CD4-positive, alpha-beta T cell (primary cell): ENCODE data around the gene TRABD2B. TPM values are rescaled to one million over a fixed set of nuclear protein-coding genes. Genes with fewer than 3 reads are reported as not detected.

Experiments
- ATAC-seq: fragments of 200-7000 bp; cut with Tn5 transposase; one replicate; pipeline ENCODE4 v1.10.0; 2022; ENCODE audit warnings: mild to moderate bottlenecking; ENCODE audit not compliant: poor library complexity
- CTCF ChIA-PET: fragments of 350-600 bp; sonication (Branson Sonifier 250); formaldehyde crosslinking; loops from one replicate; lab custom pipeline; 2021; ENCODE audit warnings: antibody characterized with exemption, inconsistent platforms; lab: Charles Lee
- POLR2A ChIA-PET: fragments of 350-600 bp; sonication (Branson Sonifier 250); formaldehyde crosslinking; loops from one replicate; lab custom pipeline; 2021; ENCODE audit warnings: antibody characterized with exemption, inconsistent platforms; lab: Charles Lee
- DNase-seq, 14 experiments: peaks; one replicate each; pipeline ENCODE4 v3.0.0-alpha.2; 2013 to 2020; ENCODE audit warnings: mixed read lengths in 2 of 14
- H3K27ac ChIP-seq, 2 donors: one replicate each; pipeline versions ENCODE4 v1.5.1 to v1.7.0; 2013; ENCODE audit warnings: low read length in 2 of 2, low read depth in 1 of 2, mild to moderate bottlenecking in 1 of 2
- H3K27me3 ChIP-seq, 2 experiments: 1 replicate in 1 of 2; 2 replicates in 1 of 2; pipeline versions ENCODE4 v1.6.1 to v1.7.0; 2013; ENCODE audit warnings: low read length in 2 of 2, control low read depth in 1 of 2, mild to moderate bottlenecking in 1 of 2, moderate library complexity in 1 of 2; ENCODE audit not compliant: insufficient read depth in 2 of 2, control insufficient read depth in 1 of 2
- H3K36me3 ChIP-seq: one replicate; pipeline ENCODE4 v1.6.1; 2013; ENCODE audit warnings: low read length, control low read depth; ENCODE audit not compliant: insufficient read depth
- H3K4me1 ChIP-seq: one replicate; pipeline ENCODE4 v1.6.1; 2013; ENCODE audit warnings: low read length, control low read depth; ENCODE audit not compliant: insufficient read depth
- H3K4me3 ChIP-seq: one replicate; pipeline ENCODE4 v1.5.1; 2013; ENCODE audit warnings: mild to moderate bottlenecking, low read length, moderate library complexity
- H3K9me3 ChIP-seq, 2 experiments: 1 replicate in 1 of 2; 2 replicates in 1 of 2; pipeline versions ENCODE4 v1.6.1 to v1.7.0; 2013; ENCODE audit warnings: low read length in 2 of 2, mild to moderate bottlenecking in 2 of 2, control low read depth in 1 of 2, moderate library complexity in 1 of 2; ENCODE audit not compliant: control insufficient read depth in 1 of 2, insufficient read depth in 1 of 2
- H3K27ac Mint-ChIP-seq: one replicate; pipeline ENCODE4 v1.8.0; 2020; ENCODE audit warnings: mixed read lengths
- H3K27me3 Mint-ChIP-seq: one replicate; pipeline ENCODE4 v1.8.0; 2021; ENCODE audit warnings: mixed read lengths
- H3K36me3 Mint-ChIP-seq: one replicate; pipeline ENCODE4 v1.8.0; 2021; ENCODE audit warnings: low read depth, mixed read lengths
- H3K4me1 Mint-ChIP-seq: one replicate; pipeline ENCODE4 v1.8.0; 2021; ENCODE audit warnings: low read depth, mixed read lengths
- H3K4me3 Mint-ChIP-seq: one replicate; pipeline ENCODE4 v1.8.0; 2020; ENCODE audit warnings: mild to moderate bottlenecking, mixed read lengths
- H3K9me3 Mint-ChIP-seq: one replicate; pipeline ENCODE4 v1.8.0; 2020; ENCODE audit warnings: mixed read lengths
- intact Hi-C, 2 experiments: fragments of 100-400 bp; cut with DNase I in 1 of 2; cut with micrococcal nuclease in 1 of 2; formaldehyde crosslinking; loops; one replicate each; pipeline versions ENCODE4 v1.15.1 to v1.9.0; 2023 to 2025; cut with DNase I, micrococcal nuclease
- total RNA-seq, 174 experiments: library from RNA in 2 of 174; stranded (reverse) in 2 of 174; gene quantifications; one replicate each; pipeline ENCODE4 v1.2.3 and lab custom pipeline; 2021 to 2026
- TF ChIP-seq, protein P1 (sequence below): fragments of 200-600 bp; IDR thresholded peaks from one replicate; pipeline ENCODE4 v1.8.0; 2022; ENCODE audit warnings: antibody characterized with exemption, mild to moderate bottlenecking

TRABD2B gene
- total RNA-seq, 2 experiments from 2014 or later, result not detected

DNA sequence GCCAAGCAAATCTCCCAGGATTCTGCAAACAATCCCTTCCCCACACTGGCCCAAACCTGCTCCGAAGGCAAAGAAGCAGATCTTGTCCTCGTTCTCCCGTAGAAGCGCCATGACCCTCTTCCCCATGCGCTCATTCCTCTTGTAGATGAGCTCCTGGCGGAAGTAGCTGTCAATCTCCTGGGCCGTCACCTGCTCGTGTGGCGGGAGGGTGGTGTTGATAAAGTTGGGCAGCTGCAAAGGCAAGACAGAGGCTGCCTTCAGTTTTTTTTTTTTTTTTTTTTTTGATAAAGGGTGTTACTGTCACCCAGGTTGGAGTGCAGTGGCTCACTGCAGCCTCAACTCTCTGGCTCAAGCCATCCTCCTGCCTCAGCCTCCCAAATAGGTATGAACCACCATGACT lies 202.7 kb downstream of the TRABD2B start:
- TF ChIP-seq, protein P1, sequence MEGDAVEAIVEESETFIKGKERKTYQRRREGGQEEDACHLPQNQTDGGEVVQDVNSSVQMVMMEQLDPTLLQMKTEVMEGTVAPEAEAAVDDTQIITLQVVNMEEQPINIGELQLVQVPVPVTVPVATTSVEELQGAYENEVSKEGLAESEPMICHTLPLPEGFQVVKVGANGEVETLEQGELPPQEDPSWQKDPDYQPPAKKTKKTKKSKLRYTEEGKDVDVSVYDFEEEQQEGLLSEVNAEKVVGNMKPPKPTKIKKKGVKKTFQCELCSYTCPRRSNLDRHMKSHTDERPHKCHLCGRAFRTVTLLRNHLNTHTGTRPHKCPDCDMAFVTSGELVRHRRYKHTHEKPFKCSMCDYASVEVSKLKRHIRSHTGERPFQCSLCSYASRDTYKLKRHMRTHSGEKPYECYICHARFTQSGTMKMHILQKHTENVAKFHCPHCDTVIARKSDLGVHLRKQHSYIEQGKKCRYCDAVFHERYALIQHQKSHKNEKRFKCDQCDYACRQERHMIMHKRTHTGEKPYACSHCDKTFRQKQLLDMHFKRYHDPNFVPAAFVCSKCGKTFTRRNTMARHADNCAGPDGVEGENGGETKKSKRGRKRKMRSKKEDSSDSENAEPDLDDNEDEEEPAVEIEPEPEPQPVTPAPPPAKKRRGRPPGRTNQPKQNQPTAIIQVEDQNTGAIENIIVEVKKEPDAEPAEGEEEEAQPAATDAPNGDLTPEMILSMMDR, result no peak
- H3K36me3 ChIP-seq, result no peaks in the 10 kb centered on the region
- no peak for DNase-seq
- ChIA-PET CTCF (no interaction called here), POLR2A (no interaction called here)
- H3K27me3 Mint-ChIP-seq, result no peaks in the 10 kb centered on the region
- intact Hi-C loops, result no loop called here
- H3K9me3 Mint-ChIP-seq, result no peaks in the 10 kb centered on the region
- ATAC-seq, result no peak
- H3K9me3 ChIP-seq, result no peaks in the 10 kb centered on the region
- H3K4me3 ChIP-seq, result no peak overlapping the region
- no peak overlapping the region for H3K27ac Mint-ChIP-seq
- H3K4me1 Mint-ChIP-seq, result no peaks in the 10 kb centered on the region
- no peaks in the 10 kb centered on the region for H3K36me3 Mint-ChIP-seq
- no peaks in the 10 kb centered on the region for H3K27me3 ChIP-seq
- H3K27ac ChIP-seq, result no peak overlapping the region
- H3K4me1 ChIP-seq, result no peaks in the 10 kb centered on the region
- no peak overlapping the region for H3K4me3 Mint-ChIP-seq

DNA sequence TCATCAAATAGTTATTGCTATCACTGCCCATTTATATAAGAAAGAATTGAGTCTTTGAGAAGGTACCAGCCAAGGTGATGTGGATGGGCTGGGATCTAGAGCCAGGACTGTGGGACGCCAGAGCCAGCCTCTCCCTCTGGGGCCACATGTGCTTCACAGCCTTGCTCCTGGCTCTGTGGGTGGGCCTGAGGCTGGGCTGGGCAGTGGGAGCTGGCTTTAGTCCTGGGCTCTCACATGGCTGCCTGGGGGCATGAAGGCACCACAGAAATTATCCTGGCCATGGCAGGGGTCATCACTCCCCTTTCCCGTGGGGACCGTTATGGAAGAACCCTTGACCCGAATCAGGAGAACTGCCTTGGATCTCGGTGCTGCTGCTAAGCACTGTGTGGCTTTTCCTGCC lies 203.1 kb downstream of the TRABD2B start:
- H3K4me3 ChIP-seq, result no peak overlapping the region
- no peaks in the 10 kb centered on the region for H3K27me3 ChIP-seq
- DNase-seq (no peak), ATAC-seq (no peak)
- no peak overlapping the region for H3K4me3 Mint-ChIP-seq
- no peaks in the 10 kb centered on the region for H3K4me1 Mint-ChIP-seq
- CTCF ChIA-PET, result no interaction called here
- no peaks in the 10 kb centered on the region for H3K9me3 Mint-ChIP-seq
- POLR2A ChIA-PET, result no interaction called here
- H3K9me3 ChIP-seq, result no peaks in the 10 kb centered on the region
- no peaks in the 10 kb centered on the region for H3K27me3 Mint-ChIP-seq
- H3K36me3 ChIP-seq, result no peaks in the 10 kb centered on the region
- TF ChIP-seq, protein P1, result no peak
- intact Hi-C loops, result no loop called here
- H3K27ac Mint-ChIP-seq, result no peak overlapping the region
- H3K4me1 ChIP-seq, result no peaks in the 10 kb centered on the region
- H3K36me3 Mint-ChIP-seq, result no peaks in the 10 kb centered on the region
- no peak overlapping the region for H3K27ac ChIP-seq

DNA sequence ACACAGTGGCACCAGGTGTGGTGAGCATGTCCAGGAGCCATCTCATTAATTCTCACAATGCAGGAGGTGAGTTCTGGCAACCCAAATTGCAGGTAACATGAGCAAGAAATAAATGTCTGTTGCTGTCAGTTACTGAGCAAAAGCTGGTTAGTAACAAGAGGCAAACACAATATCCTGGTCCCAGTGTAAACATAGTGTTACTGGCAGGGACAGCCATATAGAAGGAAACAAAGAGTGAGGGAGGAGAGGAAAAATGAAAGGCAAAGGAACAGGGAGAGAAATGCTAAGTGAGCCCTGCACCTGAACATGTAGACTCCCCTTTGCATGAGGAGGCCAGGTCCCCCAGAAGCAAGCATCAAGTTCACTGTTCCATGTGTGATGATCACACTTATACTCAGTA lies 203.6 kb downstream of the TRABD2B start:
- no peak overlapping the region for H3K27ac ChIP-seq
- ATAC-seq, result no peak
- Mint-ChIP-seq H3K4me3 (no peak overlapping the region), H3K27ac (no peak overlapping the region), H3K36me3 (no peaks in the 10 kb centered on the region), H3K4me1 (no peaks in the 10 kb centered on the region), H3K27me3 (no peaks in the 10 kb centered on the region), H3K9me3 (no peaks in the 10 kb centered on the region)
- H3K4me3 ChIP-seq, result no peak overlapping the region
- H3K9me3 ChIP-seq, result no peaks in the 10 kb centered on the region
- H3K27me3 ChIP-seq, result no peaks in the 10 kb centered on the region
- ChIA-PET POLR2A (no interaction called here), CTCF (no interaction called here)
- no peaks in the 10 kb centered on the region for H3K36me3 ChIP-seq
- intact Hi-C loops, result no loop called here
- DNase-seq, result no peak
- no peaks in the 10 kb centered on the region for H3K4me1 ChIP-seq
- TF ChIP-seq, protein P1, result no peak
